NCI-H82 treated with DMSO at 0.1 percent for 48 hours (cell line): ENCODE results near the gene MEGF11.
"Not testable (repeated sequence)": the region's sequence is repeated elsewhere in the genome, so short reads cannot be mapped to it uniquely, and the experiment has no call there.

Experiments
- DNase-seq: peaks from one replicate; lab custom pipeline; 2025; ENCODE audit not compliant: unreplicated experiment; lab: John Stamatoyannopoulos, UW

The MEGF11 gene

GRCh38 chr15:65869954-65870871, 383.3 kb downstream of the MEGF11 start:
- DNase-seq = no peak

DNA sequence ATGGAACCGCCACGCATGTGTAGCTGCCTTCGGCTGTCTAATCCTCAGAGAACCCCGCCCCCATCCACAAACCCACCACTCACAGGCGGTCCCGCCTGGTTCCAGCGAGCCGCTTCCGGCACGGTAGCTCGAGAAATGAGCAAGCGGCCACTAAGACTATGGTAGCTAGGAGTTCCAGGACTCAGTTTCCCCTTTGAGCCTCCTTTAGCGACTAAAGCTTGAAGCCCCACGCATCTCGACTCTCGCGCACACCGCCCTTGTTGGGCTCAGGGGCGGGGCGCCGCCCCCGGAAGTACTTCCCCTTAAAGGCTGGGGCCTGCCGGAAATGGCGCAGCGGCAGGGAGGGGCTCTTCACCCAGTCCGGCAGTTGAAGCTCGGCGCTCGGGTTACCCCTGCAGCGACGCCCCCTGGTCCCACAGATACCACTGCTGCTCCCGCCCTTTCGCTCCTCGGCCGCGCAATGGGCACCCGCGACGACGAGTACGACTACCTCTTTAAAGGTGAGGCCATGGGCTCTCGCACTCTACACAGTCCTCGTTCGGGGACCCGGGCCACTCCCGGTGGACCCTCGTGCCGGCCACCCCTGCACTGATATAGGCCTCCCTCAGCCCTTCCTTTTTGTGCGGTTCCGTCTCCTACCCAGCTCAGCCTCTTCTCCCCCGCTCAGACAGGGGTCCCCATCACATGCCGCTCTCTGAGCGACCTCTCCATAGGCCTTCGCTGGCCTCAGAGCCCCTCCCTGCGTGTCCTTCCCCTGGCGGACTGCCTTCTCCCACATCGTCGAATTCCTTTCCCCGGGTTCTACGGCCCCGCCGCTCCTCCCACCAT, 384.2 kb downstream of the MEGF11 start, which contains the start of gene RAB11A:
Gene RAB11A (plus strand): TSS at position 366 of the 828 bp plus-strand sequence. CDS start 95 bp downstream, at position 461.
- DNase-seq = peak; percentile 94

- no peak for DNase-seq
These were observed 384.9 kb downstream of the MEGF11 start for GRCh38 chr15:65868546-65869125.

- DNase-seq = not testable (repeated sequence)
These were observed 385.6 kb downstream of the MEGF11 start for GRCh38 chr15:65867933-65868332.

DNA sequence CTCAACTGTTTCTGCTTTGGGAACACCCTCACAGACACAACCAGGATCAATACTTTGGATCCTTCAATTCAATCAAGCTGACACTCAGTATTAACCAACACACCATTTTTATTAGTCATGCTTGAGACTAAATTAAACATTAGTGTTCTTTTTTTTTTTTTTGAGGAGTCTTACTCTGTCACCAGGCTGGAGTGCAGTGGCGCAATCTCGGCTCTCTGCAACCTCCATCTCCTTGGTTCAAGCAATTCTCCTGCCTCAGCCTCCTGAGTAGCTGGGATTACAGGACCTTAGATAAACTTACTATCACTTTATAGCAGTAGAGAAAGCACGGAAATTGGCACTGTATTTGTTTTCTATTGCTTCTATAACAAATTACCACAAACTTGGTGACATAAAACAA, 386.3 kb downstream of the MEGF11 start:
- no peak for DNase-seq

GRCh38 chr15:65863106-65863505, 390.4 kb downstream of the MEGF11 start:
- no peak for DNase-seq

- DNase-seq = peak; percentile 92
These were observed 390.9 kb downstream of the MEGF11 start for GRCh38 chr15:65862682-65863081.

GRCh38 chr15:65857718-65858402, 395.7 kb downstream of the MEGF11 start:
- DNase-seq = no peak

GRCh38 chr15:65856821-65857455, 396.6 kb downstream of the MEGF11 start:
- DNase-seq = no peak

DNA sequence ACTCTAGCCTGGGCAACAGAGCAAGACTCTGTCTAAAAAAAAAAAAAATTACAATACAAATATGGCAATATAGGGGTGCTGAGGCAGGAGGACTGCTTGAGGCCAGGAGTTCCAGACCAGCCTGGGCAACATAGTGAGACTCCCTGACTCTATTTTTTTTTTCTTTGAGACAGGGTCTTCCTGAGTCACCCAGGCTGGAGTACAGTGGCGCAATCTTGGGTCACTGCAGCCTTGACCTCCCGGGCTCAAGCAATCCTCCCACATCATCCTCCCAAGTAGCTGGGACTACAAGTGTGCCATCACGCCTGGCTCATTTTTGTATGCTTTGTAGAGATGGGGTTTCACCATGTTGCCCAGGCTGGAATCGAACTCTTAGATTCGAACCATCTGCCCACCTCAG, 401.6 kb downstream of the MEGF11 start:
- DNase-seq = no peak

DNA sequence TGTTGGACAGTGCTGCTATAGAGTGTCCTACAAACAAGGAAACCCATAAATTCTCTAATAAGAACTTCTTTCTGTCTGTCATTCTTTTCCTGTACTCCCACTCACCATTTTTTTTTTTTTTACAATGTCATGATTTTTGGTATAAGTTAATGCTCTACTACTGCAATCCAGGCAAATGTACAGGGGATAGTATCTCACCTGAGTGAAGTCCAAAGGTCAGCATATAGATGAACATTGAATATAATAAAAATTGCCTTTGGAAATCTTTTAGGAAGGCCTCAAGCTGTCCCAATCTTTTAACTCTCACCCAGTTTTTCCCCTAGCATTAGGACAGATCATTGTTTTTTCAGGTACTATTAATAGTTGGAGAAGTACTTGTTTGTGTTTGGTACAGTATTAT, 405.6 kb downstream of the MEGF11 start:
- DNase-seq = no peak

- no peak for DNase-seq
These were observed 407.6 kb downstream of the MEGF11 start for GRCh38 chr15:65845826-65846519.
